Stimulated activated CD4-positive, alpha-beta T cell treated with anti-CD3 and anti-CD28 coated beads, Interleukin-1b, Interleukin-23, amount 100 ng/mL, for 24 hours (primary cell): ENCODE measurements around the gene DDX46.
"Not testable (repeated sequence)": the region's sequence is repeated elsewhere in the genome, so short reads cannot be mapped to it uniquely, and the experiment has no call there.

Experiments used
- DNase-seq, 4 experiments: peaks; one replicate each; pipeline ENCODE4 v3.0.0-alpha.2; 2020; ENCODE audit warnings: low read depth in 4 of 4, low spot score in 1 of 4

The DDX46 gene

GRCh38 chr5:134784241-134784920 lies 25.8 kb downstream of the DDX46 start:
- DNase-seq, result no peak

- DNase-seq, result no peak
Measured at GRCh38 chr5:134784946-134785620, 26.5 kb downstream of the DDX46 start.

DNA sequence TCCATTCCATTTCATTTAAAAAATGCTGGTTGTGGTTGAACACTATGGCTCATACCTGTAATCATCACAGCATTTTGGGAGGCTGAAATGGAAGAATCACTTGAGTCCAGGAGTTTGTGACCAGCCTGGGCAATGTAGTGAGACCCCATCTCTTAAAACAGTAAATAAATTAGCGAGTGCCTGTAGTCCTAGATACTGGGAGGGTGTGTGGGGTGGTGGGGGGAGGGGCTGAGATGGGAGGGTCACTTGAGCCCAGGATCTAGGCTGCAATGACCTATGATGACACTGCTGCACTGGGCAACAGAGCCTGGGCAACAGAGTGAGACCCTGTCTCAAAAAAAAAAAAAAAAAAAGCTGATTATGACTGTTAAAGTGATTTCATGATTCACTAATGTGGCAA lies 29.1 kb downstream of the DDX46 start:
- no peak for DNase-seq

DNA sequence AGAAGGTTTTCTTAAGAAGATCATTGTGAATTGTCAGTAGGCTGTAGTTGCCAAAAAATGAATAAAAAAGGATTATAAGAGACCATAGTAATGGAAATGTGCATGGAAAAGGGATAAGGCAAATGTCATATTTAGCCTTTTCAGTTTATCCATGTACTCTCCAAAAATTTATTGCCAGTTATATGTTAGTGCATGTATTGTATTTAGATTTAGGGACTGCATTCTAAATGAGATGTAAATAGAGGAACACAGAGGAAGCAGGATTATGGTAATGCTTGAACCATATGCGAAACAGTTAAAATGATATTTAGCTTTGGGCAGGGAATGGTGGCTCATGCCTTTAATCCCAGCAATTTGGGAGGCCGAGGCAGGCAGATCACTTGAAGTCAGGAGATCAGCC lies 33.0 kb downstream of the DDX46 start:
- DNase-seq, result no peak

DNA sequence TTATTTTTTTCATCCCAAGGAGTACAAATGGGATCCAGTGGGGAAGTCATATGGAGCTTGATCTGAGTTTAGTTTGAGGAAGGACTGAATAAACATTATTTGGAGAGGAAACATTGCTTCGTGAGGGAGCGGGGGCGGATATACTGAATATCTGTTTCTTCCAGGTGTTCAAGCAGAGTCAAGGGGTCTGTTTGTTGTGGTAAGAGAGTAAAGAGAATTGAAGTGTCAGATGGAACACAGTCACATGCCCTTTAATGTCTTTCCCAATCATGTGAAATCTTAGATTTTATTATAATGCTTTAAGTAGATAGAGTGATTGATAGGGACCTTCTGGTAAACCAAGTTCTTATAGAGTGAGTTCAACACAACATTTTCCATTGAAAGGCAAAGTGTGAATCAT lies 33.7 kb downstream of the DDX46 start:
- no peak for DNase-seq

GRCh38 chr5:134793111-134793510 lies 34.5 kb downstream of the DDX46 start:
- no peak for DNase-seq

DNA sequence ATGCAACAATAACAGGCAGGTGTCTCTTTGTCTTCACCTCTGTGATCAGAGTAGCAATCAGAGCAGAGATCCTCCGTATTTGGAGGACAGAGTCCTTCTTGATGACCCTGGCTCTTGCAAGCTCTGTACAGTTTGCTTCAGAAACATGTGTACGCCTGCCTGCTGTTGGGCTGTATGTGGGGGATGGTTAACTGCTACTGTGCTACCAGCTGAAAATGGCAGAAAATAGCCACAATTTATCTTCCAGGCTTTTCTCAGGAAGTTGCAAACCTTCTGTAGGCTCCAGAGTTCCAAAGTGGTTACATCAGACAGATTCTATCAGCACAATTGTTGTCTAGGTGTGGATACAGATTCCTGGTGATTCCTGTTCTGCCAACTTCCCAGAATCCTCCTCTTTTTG lies 35.5 kb downstream of the DDX46 start:
- no peak for DNase-seq

DNA sequence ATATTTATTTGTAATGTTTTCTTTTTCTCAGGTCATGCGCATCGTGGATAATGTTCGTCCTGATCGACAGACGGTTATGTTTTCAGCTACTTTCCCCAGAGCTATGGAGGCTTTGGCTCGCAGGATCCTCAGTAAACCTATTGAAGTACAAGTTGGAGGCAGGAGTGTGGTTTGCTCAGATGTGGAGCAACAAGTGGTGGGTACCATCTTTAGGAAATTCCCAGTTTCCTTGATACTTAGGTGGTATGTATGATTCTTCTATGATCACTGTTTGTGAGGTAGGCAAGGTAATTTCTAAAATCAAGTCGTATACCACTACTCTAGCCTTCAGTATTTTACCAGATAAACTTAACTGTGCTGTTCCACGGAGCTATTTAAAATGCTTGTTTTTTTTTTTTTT lies 36.2 kb downstream of the DDX46 start:
- no peak for DNase-seq

DNA sequence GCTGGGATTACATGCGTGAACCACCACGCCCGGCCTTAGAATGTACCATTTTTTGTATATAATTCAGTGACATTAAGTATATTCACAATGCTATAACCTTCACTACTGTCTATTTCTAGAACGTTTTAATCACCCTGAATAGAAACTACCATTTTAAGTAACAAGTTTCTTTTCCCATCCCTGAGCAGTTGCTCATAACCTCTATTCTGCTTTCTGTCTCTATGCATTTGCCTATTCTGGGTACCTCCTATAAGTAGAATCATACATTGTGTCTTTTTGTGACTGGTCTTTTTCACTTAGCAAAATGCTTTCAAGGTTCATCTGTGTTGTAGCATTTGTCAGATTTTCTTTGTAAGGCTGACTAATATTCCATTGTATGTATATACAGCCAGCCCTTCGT lies 39.9 kb downstream of the DDX46 start:
- DNase-seq, result no peak

- DNase-seq, result no peak
Measured at GRCh38 chr5:134803821-134804220, 45.2 kb downstream of the DDX46 start.

GRCh38 chr5:134813407-134813806 lies 54.8 kb downstream of the DDX46 start:
- DNase-seq, result no peak

DNA sequence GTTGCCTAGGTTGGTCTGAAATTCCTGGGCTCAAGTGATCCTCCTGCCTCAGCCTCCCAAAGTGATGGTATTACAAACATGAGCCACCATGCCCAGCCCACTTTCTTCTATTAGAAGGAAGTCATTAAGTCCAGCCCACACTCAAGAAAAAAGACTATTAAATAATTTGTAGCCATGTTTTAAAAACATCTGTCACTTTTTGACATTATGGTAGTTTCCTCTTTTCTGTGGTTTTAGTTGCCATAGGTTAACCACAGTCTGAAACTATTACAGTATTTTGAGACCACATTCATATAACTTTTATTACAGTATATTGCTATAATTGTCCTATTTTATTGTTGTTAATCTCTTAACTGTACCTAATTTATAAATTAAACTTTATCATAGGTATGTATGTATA lies 55.2 kb downstream of the DDX46 start:
- no peak for DNase-seq

DNA sequence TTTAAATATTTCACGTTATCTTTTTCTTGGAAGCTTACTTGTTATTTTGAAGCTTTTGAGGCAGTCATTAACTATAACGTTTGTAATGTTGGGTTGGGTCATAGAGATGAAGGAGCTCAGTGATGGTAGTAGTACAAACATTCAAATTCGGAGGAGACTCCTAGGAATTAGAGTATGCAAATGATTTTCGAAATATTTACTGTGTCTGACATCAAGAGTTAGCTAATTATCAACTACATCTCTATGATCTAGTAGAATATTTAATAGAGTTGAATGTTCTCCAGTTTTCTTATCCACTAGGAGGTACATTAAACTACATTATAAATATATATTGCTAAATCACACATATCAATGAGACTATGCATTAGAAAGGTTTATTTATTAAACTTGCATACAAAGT lies 58.4 kb downstream of the DDX46 start:
- no peak for DNase-seq

DNA sequence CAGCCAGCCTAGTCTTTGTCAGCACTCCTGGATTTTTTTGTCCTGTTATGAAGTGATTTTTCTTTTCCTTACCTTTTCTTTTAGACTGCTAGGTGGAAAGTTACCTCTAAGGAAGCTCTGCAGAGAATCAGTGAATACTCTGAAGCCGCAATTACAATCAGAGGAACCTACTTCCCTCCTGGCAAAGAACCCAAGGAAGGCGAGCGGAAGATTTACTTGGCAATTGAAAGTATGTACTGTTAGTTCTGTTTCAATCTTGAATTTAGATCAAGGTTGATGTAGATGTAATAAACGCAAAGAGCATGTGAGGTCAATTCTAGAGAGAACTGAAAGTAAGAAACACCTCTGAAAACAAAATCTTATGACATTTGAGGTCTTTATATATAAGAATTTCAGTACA lies 60.2 kb downstream of the DDX46 start:
- DNase-seq, result no peak

DNA sequence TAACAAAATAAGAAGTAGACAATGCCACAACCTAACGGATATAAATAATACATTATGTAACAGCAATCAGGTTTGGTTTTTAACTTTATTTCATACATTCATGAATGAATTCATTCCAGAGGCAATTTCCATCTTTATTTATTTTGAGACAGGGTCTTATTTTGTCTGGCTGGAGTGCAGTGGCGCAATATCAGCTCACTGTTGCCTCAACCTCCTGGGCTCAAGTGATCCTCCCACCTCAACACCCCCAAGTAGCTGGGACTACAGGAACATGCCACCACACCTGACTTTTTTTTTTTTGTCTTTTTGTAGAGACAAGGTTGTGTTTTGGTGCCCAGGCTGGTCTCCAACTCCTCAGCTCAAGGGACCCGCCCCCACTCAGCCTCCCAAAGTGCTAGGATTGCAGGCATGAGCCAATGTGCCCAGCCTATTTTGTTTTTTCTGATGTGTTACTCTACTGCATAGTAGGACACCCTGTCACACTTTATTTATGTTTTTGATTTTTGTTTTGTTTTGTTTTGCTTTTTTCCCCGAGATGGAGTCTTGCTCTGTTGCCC lies 60.9 kb downstream of the DDX46 start:
- DNase-seq, result no peak

- DNase-seq, result no peak
Measured at GRCh38 chr5:134821841-134822240, 63.3 kb downstream of the DDX46 start.

DNA sequence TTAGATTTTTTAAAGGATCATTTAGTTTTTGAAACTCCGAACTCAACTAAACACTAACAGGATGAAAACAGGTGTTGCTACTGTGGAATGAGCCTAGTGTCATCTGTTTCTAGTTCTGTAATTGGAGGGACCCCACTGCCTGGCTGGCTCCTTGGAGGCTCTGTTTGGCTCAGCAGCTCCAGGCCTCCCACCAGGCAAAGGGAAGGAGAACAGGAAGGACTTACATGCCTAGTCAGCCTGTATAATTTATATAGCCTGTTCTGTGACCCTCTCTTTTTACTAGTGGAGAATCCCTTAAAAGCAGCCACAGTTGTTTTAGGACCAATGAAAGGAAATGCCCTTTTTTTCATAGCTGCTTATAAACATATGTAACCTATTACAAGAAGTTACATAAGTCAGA lies 66.1 kb downstream of the DDX46 start:
- no peak for DNase-seq

GRCh38 chr5:134825212-134825611 lies 66.6 kb downstream of the DDX46 start:
- no peak for DNase-seq

DNA sequence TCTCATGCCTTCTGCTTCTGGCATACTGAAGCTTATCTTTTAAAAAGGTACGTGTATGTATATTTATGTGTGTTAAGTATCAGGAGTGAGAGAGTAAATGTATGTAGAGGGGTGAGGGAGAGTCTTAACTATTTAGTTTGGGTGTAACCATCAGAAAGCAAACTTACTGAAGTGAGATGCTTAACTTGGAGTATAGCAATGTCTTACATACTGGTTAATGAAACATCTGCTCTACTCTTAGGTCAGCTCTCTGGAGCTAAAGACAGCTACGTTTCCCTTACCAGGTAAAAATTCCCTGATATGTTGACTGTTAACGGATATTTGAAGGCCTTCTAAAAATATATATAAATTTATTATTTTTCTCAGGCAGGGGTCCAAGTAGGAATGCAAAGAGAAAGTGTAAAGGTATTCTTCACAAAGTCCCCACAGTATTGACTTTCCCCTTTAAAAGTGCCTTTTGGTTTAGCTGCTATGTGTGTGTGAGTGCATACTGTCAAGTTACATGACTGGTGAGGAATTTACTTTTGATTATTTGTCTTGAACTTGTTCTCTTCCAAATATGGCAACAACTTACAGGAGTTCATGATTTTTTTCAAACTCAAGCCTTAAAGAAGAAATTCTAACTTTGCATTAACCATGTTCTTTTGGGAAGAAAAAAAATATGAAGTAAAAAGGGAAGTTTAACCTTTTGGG lies 74.9 kb downstream of the DDX46 start:
- no peak for DNase-seq

DNA sequence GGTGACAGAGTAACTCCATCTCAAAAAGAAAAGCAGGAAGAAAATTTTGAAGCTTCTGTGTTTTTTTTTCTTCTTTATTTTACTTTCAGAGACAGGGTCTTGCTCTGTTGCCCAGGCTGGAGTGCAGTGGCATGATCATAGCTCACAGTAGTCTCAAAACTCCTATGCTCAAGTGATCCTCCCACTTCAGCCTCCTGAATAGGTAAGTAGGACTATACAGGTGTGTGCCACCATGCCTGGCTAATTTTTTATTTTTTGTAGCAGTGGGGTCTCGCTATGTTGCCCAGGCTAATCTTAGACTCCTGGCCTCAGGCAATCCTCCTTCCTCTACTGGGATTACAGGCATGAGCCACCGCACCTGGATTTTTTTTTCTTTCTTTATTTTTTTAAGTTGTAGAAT lies 77.0 kb downstream of the DDX46 start:
- no peak for DNase-seq

DNA sequence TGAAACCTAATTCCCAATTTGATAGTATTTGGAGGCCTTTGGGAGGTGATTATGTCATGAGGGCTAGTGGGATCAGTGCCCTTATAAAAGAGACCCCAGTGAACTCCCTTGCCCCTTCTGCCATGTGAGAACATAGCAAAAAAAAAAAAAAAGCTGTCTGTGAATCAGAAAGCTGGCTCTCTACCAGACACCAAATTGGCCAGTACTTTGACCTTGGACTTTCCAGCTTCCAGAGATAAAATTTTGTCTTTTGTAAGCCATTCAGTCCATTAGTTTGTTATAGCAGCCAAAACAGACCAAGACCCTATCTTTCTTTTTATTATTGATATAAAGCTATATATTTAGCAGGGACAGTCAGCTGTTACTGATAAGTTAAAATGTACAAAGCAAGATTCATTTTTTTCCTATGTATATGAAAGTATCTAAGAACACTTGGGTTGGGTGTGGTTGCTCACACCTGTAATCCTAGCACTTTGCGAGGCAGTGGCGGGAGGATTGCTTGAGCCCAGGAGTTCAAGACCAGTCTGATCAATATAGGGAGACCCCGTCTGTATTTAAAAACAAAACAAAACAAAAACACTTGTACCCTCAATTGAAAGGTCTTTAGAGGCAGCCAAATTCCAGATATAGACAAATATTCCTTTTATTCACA lies 79.1 kb downstream of the DDX46 start:
- DNase-seq, result no peak

DNA sequence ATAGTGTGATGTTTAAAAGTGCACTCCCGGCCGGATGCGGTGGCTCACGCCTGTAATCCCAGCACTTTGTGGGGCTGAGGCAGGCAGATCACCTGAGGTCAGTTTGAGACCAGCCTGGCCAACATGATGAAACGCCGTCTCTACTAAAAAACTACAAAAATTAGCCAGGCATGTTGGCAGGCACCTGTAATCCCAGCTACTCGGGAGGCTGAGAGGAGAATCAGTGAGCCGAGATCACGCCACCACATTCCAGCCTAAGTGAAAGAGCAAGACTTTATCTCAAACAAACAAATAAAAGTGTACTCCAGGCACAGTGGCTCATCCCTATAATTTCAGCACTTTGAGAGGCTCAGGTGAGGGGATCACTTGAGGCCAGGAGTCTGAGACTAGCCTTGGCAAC lies 79.8 kb downstream of the DDX46 start:
- DNase-seq, result not testable (repeated sequence)
